Measurements from ENCODE around the gene HABP4. TPM values are rescaled to one million over a fixed set of nuclear protein-coding genes. Genes with fewer than 3 reads are reported as not detected.

Gene HABP4
- total and polyA plus RNA-seq, 12 donors, result 20.8 to 30.4 (median 25.3) TPM

GRCh38 chr9:96459268-96460007 is 9.5 kb downstream of the HABP4 start:
- DNase-seq, result no peak
- H3K27me3 ChIP-seq, result no peaks in the 10 kb centered on the region
- peaks cover 0 to 56% (median 6%) of the 10 kb centered on the region in 9 donors for H3K36me3 ChIP-seq
- peaks cover 0 to 6% (median 0%) of the 10 kb centered on the region in 9 donors for H3K4me1 ChIP-seq
- 98 to 99% methylated on average over 7 of the region's 7 CpGs for WGBS, 2 donors
- H3K27ac ChIP-seq, result no peak overlapping the region
- no peak overlapping the region for H3K4me3 ChIP-seq
- intact Hi-C loops (cut with DNase I), result loop anchor here in 5 of 10 donors (10.0 kb wide), 5 partner anchors 105 to 205 kb away; partner anchors contain the start of gene PRXL2C (in 3 of the 5)
- no peaks in the 10 kb centered on the region for H3K9me3 ChIP-seq
- TF ChIP-seq CTCF (IDR thresholded peaks at IDR 0.05), result no peak
- no peak for ATAC-seq

GRCh38 chr9:96460470-96460869 is 10.5 kb downstream of the HABP4 start:
- ATAC-seq (no peak), DNase-seq (no peak)
- TF ChIP-seq CTCF (IDR thresholded peaks at IDR 0.05), result no peak
- Histone ChIP-seq H3K9me3 (no peaks in the 10 kb centered on the region), H3K4me1 (peaks cover 0 to 7% (median 0%) of the 10 kb centered on the region in 9 donors), H3K36me3 (peaks cover 0 to 62% (median 9%) of the 10 kb centered on the region in 9 donors), H3K27me3 (no peaks in the 10 kb centered on the region), H3K4me3 (no peak overlapping the region), H3K27ac (no peak overlapping the region)
- intact Hi-C loops (cut with DNase I), result loop anchor here in 1 of 10 donors (10.0 kb wide), 1 partner anchor 204 kb away; no protein-coding TSS in a partner anchor
- 89 to 95% methylated on average over 5 of the region's 5 CpGs for WGBS, 2 donors

DNA sequence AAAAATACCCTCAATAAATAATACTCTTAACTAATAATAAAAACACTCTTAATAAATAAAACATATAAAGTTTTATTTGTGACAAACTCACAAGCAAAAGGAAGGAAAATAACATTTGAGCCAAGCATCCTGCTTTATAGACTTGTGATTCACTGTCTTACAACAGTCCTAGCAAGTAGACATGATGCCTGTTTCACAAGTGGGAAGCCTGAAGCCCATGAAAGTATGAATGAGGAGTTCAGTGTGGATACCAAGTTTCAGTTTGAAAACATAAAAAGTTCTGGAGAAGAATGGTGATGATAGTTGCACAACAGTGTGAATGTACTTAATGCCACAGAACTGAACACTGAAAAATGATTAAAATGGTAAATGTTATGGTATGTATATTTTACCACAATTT is 10.9 kb downstream of the HABP4 start:
- peaks cover 0 to 66% (median 13%) of the 10 kb centered on the region in 9 donors for H3K36me3 ChIP-seq
- H3K27ac ChIP-seq, result no peak overlapping the region
- intact Hi-C loops (cut with DNase I), result loop anchor here in 1 of 10 donors (10.0 kb wide), 1 partner anchor 204 kb away; no protein-coding TSS in a partner anchor
- TF ChIP-seq CTCF (IDR thresholded peaks at IDR 0.05), result no peak
- ATAC-seq, result no peak
- no peak for DNase-seq
- H3K4me1 ChIP-seq, result peaks cover 0 to 7% (median 0%) of the 10 kb centered on the region in 9 donors
- no peaks in the 10 kb centered on the region for H3K27me3 ChIP-seq
- no peaks in the 10 kb centered on the region for H3K9me3 ChIP-seq
- H3K4me3 ChIP-seq, result no peak overlapping the region

- TF ChIP-seq CTCF (IDR thresholded peaks at IDR 0.05), result no peak
- Histone ChIP-seq H3K4me3 (no peak overlapping the region), H3K9me3 (no peaks in the 10 kb centered on the region), H3K36me3 (peaks cover 0 to 71% (median 17%) of the 10 kb centered on the region in 9 donors), H3K27ac (no peak overlapping the region), H3K27me3 (no peaks in the 10 kb centered on the region), H3K4me1 (peaks cover 0 to 7% (median 0%) of the 10 kb centered on the region in 9 donors)
- intact Hi-C loops (cut with DNase I), result loop anchor here in 1 of 10 donors (10.0 kb wide), 1 partner anchor 203 kb away; no protein-coding TSS in a partner anchor
- ATAC-seq (no peak), DNase-seq (no peak)
- 88 to 95% methylated on average over 8 of the region's 8 CpGs for WGBS, 2 donors
Observed at GRCh38 chr9:96461336-96461735, 11.4 kb downstream of the HABP4 start.

Data from heart right ventricle (tissue), 16 donors.